ENCODE data around the gene METTL2A. TPM values are rescaled to one million over a fixed set of nuclear protein-coding genes. Genes with fewer than 3 reads are reported as not detected.

The METTL2A gene
- total RNA-seq, 2 experiments from 2014 or later: 18.8 to 20.2 TPM

Other genes with a start within 250 kb of the METTL2A start
- gene EFCAB3, start 43.3 kb upstream of the METTL2A start, total RNA-seq: not detected
- gene TLK2, start 54.9 kb downstream of the METTL2A start, total RNA-seq: 10 to 100 TPM; 33.4 to 38.3 TPM
- gene MRC2, start 203.8 kb downstream of the METTL2A start, total RNA-seq: 1 to 10 TPM; 1.7 to 2.3 TPM